ENCODE results near the gene ASPHD2. TPM values are rescaled to one million over a fixed set of nuclear protein-coding genes. Genes with fewer than 3 reads are reported as not detected.

The ASPHD2 gene
- polyA plus RNA-seq, 1 experiment = 2.3 TPM

GRCh38 chr22:26414347-26414746 lies 14.7 kb upstream of the ASPHD2 start:
- ChIA-PET POLR2A (no interaction called here), CTCF (interaction anchor here (0.6 to 2.3 kb wide), 4 partner anchors 9 to 233 kb away, joined by 3 to 7 read pairs (median 4); no protein-coding TSS in a partner anchor)
- TF ChIP-seq, protein P1, sequence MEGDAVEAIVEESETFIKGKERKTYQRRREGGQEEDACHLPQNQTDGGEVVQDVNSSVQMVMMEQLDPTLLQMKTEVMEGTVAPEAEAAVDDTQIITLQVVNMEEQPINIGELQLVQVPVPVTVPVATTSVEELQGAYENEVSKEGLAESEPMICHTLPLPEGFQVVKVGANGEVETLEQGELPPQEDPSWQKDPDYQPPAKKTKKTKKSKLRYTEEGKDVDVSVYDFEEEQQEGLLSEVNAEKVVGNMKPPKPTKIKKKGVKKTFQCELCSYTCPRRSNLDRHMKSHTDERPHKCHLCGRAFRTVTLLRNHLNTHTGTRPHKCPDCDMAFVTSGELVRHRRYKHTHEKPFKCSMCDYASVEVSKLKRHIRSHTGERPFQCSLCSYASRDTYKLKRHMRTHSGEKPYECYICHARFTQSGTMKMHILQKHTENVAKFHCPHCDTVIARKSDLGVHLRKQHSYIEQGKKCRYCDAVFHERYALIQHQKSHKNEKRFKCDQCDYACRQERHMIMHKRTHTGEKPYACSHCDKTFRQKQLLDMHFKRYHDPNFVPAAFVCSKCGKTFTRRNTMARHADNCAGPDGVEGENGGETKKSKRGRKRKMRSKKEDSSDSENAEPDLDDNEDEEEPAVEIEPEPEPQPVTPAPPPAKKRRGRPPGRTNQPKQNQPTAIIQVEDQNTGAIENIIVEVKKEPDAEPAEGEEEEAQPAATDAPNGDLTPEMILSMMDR (IDR thresholded peaks at IDR 0.05; ENCODE audit: insufficient read depth, low read depth, low read length) = no peak
- Histone ChIP-seq H3K4me3 (ENCODE audit: low read depth, low read length) (no peak overlapping the region), H3K27me3 (ENCODE audit: control insufficient read depth, insufficient read depth, low read length) (peaks cover 25% of the 10 kb centered on the region), H3K36me3 (ENCODE audit: control insufficient read depth, insufficient read depth, low read length) (no peaks in the 10 kb centered on the region)
- no peak for DNase-seq (ENCODE audit: low read depth)

GRCh38 chr22:26416256-26416655 lies 12.8 kb upstream of the ASPHD2 start:
- POLR2A ChIA-PET = no interaction called here
- DNase-seq (ENCODE audit: low read depth) = no peak
- TF ChIP-seq, protein P1 (IDR thresholded peaks at IDR 0.05; ENCODE audit: insufficient read depth, low read depth, low read length) = no peak
- peaks cover 21% of the 10 kb centered on the region for H3K27me3 ChIP-seq (ENCODE audit: control insufficient read depth, insufficient read depth, low read length)
- no peak overlapping the region for H3K4me3 ChIP-seq (ENCODE audit: low read depth, low read length)
- CTCF ChIA-PET = interaction anchor here (0.9 to 2.3 kb wide), 6 partner anchors 11 to 50 kb away, joined by 3 to 8 read pairs (median 4); no protein-coding TSS in a partner anchor
- no peaks in the 10 kb centered on the region for H3K36me3 ChIP-seq (ENCODE audit: control insufficient read depth, insufficient read depth, low read length)

- no peak overlapping the region for H3K4me3 ChIP-seq (ENCODE audit: low read depth, low read length)
- peak; percentile 48 for DNase-seq (ENCODE audit: low read depth)
- no peaks in the 10 kb centered on the region for H3K36me3 ChIP-seq (ENCODE audit: control insufficient read depth, insufficient read depth, low read length)
- H3K27me3 ChIP-seq (ENCODE audit: control insufficient read depth, insufficient read depth, low read length) = peaks cover 17% of the 10 kb centered on the region
- TF ChIP-seq, protein P1 (IDR thresholded peaks at IDR 0.05; ENCODE audit: insufficient read depth, low read depth, low read length) = no peak
- CTCF ChIA-PET = interaction anchor here (0.9 to 2.3 kb wide), 7 partner anchors 12 to 262 kb away, joined by 3 to 8 read pairs (median 4); no protein-coding TSS in a partner anchor
- POLR2A ChIA-PET = no interaction called here
Measured at GRCh38 chr22:26416670-26417276, 12.3 kb upstream of the ASPHD2 start.

DNA sequence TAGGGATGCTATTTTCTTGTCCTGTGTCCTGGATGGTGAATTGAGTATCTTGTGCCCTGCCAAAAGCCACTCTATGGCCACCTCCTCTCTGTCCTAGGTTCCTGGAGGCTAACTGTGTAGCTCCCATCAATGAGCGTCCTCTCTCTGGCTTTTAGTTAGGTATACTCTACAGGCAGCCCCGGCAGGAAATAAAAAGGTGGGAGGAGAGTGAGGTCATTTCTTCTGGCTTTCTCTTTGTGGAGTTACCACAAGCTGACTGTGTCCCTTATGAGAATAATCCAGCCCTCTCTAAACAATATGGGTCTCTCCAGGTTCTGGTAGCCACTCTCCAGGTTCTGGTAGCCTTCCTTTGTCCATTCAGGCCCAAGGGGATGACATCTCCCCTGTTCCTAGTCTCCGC lies 11.7 kb upstream of the ASPHD2 start:
- Histone ChIP-seq H3K36me3 (ENCODE audit: control insufficient read depth, insufficient read depth, low read length) (no peaks in the 10 kb centered on the region), H3K4me3 (ENCODE audit: low read depth, low read length) (no peak overlapping the region), H3K27me3 (ENCODE audit: control insufficient read depth, insufficient read depth, low read length) (peaks cover 16% of the 10 kb centered on the region)
- TF ChIP-seq, protein P1 (IDR thresholded peaks at IDR 0.05; ENCODE audit: insufficient read depth, low read depth, low read length) = no peak
- ChIA-PET POLR2A (no interaction called here), CTCF (interaction anchor here (1.1 to 1.3 kb wide), 4 partner anchors 14 to 261 kb away, joined by 3 to 8 read pairs (median 4); no protein-coding TSS in a partner anchor)
- DNase-seq (ENCODE audit: low read depth) = no peak

DNA sequence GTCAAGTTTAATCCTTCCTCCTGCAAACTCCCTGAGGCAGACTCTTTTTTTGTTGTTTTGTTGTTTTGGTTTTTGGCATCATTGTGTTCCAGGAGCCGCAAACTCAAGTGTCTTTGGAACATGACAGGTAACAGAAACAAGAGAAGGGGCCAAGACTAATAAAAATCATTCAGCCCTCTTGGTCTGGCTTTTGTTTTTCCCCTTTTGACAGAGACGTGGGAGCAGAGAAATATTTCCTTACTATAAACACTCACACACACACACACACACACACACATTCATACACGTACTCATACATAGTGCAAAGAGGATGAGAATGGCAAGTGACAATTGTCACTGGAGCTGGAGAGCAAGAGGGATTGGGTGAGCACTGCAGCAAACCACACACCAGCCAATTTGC lies 10.4 kb upstream of the ASPHD2 start:
- DNase-seq (ENCODE audit: low read depth) = no peak
- TF ChIP-seq, protein P1 (IDR thresholded peaks at IDR 0.05; ENCODE audit: insufficient read depth, low read depth, low read length) = no peak
- ChIA-PET CTCF (interaction anchor here (0.8 to 2.1 kb wide), 3 partner anchors 12 to 44 kb away, joined by 3 to 7 read pairs (median 6); no protein-coding TSS in a partner anchor), POLR2A (no interaction called here)
- H3K36me3 ChIP-seq (ENCODE audit: control insufficient read depth, insufficient read depth, low read length) = no peaks in the 10 kb centered on the region
- H3K27me3 ChIP-seq (ENCODE audit: control insufficient read depth, insufficient read depth, low read length) = peaks cover 12% of the 10 kb centered on the region
- H3K4me3 ChIP-seq (ENCODE audit: low read depth, low read length) = no peak overlapping the region

All from BJ (cell line).